SK-N-SH treated with all-trans-retinoic acid at 6 μM for 48 hours (cell line): ENCODE results near the gene ADAM10.

Source experiments
- ATAC-seq: fragments of 200-7000 bp; cut with Tn5 transposase; 3 replicates; pipeline ENCODE4 v1.9.1; 2020; ENCODE audit warnings: mild to moderate bottlenecking, moderate library complexity
- ARNTL ChIP-seq: fragments of 450-650 bp; formaldehyde crosslinking; IDR thresholded peaks from 2 replicates; pipeline ENCODE4 v1.5.0; 2020; ENCODE audit warnings: low read depth, mild to moderate bottlenecking, moderate library complexity, borderline replicate concordance
- BACH2 ChIP-seq: fragments of 250-450 bp; sonication (Bioruptor Pico); IDR thresholded peaks from 2 replicates; pipeline ENCODE4 v1.9.0; 2021; ENCODE audit warnings: mild to moderate bottlenecking, borderline replicate concordance
- CSDC2 ChIP-seq: fragments of 250-450 bp; sonication (Bioruptor Pico); IDR thresholded peaks from 2 replicates; pipeline ENCODE4 v1.5.0; 2020; ENCODE audit warnings: mild to moderate bottlenecking, moderate library complexity
- CSRNP3 ChIP-seq: fragments of 250-450 bp; sonication (Bioruptor Pico); IDR thresholded peaks from 2 replicates; pipeline ENCODE4 v1.5.1; 2021; ENCODE audit warnings: mild to moderate bottlenecking, moderate library complexity
- ESRRG ChIP-seq: fragments of 250-450 bp; sonication (Bioruptor Pico); IDR thresholded peaks from 2 replicates; pipeline ENCODE4 v1.6.1; 2021; ENCODE audit warnings: mild to moderate bottlenecking
- GLIS3 ChIP-seq: fragments of 250-450 bp; sonication (Bioruptor Pico); IDR thresholded peaks from 2 replicates; pipeline ENCODE4 v1.5.0; 2020; ENCODE audit warnings: mild to moderate bottlenecking, moderate library complexity
- ISL1 ChIP-seq: fragments of 250-450 bp; sonication (Bioruptor Pico); IDR thresholded peaks from 2 replicates; pipeline ENCODE4 v2.1.2; 2022; ENCODE audit warnings: mild to moderate bottlenecking, moderate library complexity
- OSR1 ChIP-seq: fragments of 250-450 bp; sonication (Bioruptor Pico); IDR thresholded peaks from 2 replicates; pipeline ENCODE4 v1.8.0; 2022; ENCODE audit warnings: moderate library complexity, mild to moderate bottlenecking, inconsistent platforms
- PPARA ChIP-seq: fragments of 250-450 bp; sonication (Bioruptor Pico); IDR thresholded peaks from 2 replicates; pipeline ENCODE4 v1.5.0; 2020; ENCODE audit warnings: mild to moderate bottlenecking, borderline replicate concordance
- RARB ChIP-seq: fragments of 250-450 bp; sonication (Bioruptor Pico); IDR thresholded peaks from 2 replicates; pipeline ENCODE4 v1.8.0; 2021; ENCODE audit warnings: mild to moderate bottlenecking, moderate library complexity
- SNAI2 ChIP-seq: fragments of 250-450 bp; sonication (Bioruptor Pico); IDR thresholded peaks from 2 replicates; pipeline ENCODE4 v1.5.0; 2020; ENCODE audit warnings: mild to moderate bottlenecking, moderate library complexity
- TOX ChIP-seq: fragments of 250-450 bp; sonication (Bioruptor Pico); IDR thresholded peaks from 2 replicates; pipeline ENCODE4 v1.8.0; 2021; ENCODE audit warnings: mild to moderate bottlenecking, moderate library complexity, borderline replicate concordance
- TSHZ2 ChIP-seq: fragments of 250-450 bp; sonication (Bioruptor Pico); IDR thresholded peaks from 2 replicates; pipeline ENCODE4 v1.5.0; 2020; ENCODE audit warnings: mild to moderate bottlenecking, moderate library complexity
- ZC3H10 ChIP-seq: fragments of 250-450 bp; sonication (Bioruptor Pico); IDR thresholded peaks from 2 replicates; pipeline ENCODE4 v1.5.1; 2021; ENCODE audit warnings: mild to moderate bottlenecking, moderate library complexity
- ZFP3 ChIP-seq: fragments of 250-450 bp; sonication (Bioruptor Pico); IDR thresholded peaks from 2 replicates; pipeline ENCODE4 v1.5.0; 2020; ENCODE audit warnings: mild to moderate bottlenecking, moderate library complexity
- ZFP30 ChIP-seq: fragments of 450-650 bp; formaldehyde crosslinking; IDR thresholded peaks from 2 replicates; pipeline ENCODE4 v1.5.0; 2022; ENCODE audit warnings: mild to moderate bottlenecking, moderate library complexity
- ZNF565 ChIP-seq: fragments of 450-650 bp; formaldehyde crosslinking; conservative IDR thresholded peaks from 2 replicates; pipeline ENCODE4 v1.5.0; 2020; ENCODE audit warnings: low read depth, mild to moderate bottlenecking, moderate library complexity
- ZNF70 ChIP-seq: fragments of 450-650 bp; formaldehyde crosslinking; IDR thresholded peaks from 2 replicates; pipeline ENCODE4 v1.5.0; 2020; ENCODE audit warnings: mild to moderate bottlenecking, moderate library complexity
- ZNF8 ChIP-seq: fragments of 450-650 bp; formaldehyde crosslinking; IDR thresholded peaks from 2 replicates; pipeline ENCODE4 v1.5.0; 2020; ENCODE audit warnings: mild to moderate bottlenecking, moderate library complexity
- TF ChIP-seq, protein P1 (sequence below): fragments of 250-450 bp; sonication (Bioruptor Pico); IDR thresholded peaks from 2 replicates; pipeline ENCODE4 v1.5.1; 2020; ENCODE audit warnings: low read depth, mild to moderate bottlenecking, moderate library complexity
- TF ChIP-seq, protein P2 (sequence below): fragments of 250-450 bp; sonication (Bioruptor Pico); IDR thresholded peaks from 2 replicates; pipeline ENCODE4 v1.8.0; 2020; ENCODE audit warnings: mild to moderate bottlenecking, moderate library complexity, borderline replicate concordance

The ADAM10 gene

GRCh38 chr15:58554758-58555157, 194.7 kb downstream of the ADAM10 start (continued):
- TF ChIP-seq, protein P1, sequence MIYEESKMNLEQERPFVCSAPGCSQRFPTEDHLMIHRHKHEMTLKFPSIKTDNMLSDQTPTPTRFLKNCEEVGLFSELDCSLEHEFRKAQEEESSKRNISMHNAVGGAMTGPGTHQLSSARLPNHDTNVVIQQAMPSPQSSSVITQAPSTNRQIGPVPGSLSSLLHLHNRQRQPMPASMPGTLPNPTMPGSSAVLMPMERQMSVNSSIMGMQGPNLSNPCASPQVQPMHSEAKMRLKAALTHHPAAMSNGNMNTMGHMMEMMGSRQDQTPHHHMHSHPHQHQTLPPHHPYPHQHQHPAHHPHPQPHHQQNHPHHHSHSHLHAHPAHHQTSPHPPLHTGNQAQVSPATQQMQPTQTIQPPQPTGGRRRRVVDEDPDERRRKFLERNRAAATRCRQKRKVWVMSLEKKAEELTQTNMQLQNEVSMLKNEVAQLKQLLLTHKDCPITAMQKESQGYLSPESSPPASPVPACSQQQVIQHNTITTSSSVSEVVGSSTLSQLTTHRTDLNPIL (CRISPR knock-in tag) = no peak
- no peak for TF ChIP-seq ZC3H10 (CRISPR knock-in tag)
- no peak for TF ChIP-seq PPARA (CRISPR knock-in tag)
- TF ChIP-seq TSHZ2 (CRISPR knock-in tag) = no peak
- TF ChIP-seq, all 23 proteins: peak for 0

GRCh38 chr15:58553365-58553918, 196.1 kb downstream of the ADAM10 start:
- TF ChIP-seq ZNF565 (CRISPR knock-in tag) = no peak
- no peak for TF ChIP-seq TOX
- no peak for TF ChIP-seq ZFP3 (CRISPR knock-in tag)
- no peak for ATAC-seq

- TF ChIP-seq RARB (CRISPR knock-in tag) (no peak), CSRNP3 (CRISPR knock-in tag) (no peak), ZNF8 (CRISPR knock-in tag) (no peak), PPARA (CRISPR knock-in tag) (no peak), BACH2 (CRISPR knock-in tag) (no peak), ISL1 (CRISPR knock-in tag) (no peak), SNAI2 (CRISPR knock-in tag) (no peak), CSDC2 (CRISPR knock-in tag) (no peak), GLIS3 (CRISPR knock-in tag) (no peak), TSHZ2 (CRISPR knock-in tag) (no peak), ZFP30 (CRISPR knock-in tag) (no peak), TOX (no peak), ESRRG (no peak), OSR1 (no peak), ARNTL (CRISPR knock-in tag) (no peak), ZNF70 (CRISPR knock-in tag) (no peak)
- TF ChIP-seq, protein P2, sequence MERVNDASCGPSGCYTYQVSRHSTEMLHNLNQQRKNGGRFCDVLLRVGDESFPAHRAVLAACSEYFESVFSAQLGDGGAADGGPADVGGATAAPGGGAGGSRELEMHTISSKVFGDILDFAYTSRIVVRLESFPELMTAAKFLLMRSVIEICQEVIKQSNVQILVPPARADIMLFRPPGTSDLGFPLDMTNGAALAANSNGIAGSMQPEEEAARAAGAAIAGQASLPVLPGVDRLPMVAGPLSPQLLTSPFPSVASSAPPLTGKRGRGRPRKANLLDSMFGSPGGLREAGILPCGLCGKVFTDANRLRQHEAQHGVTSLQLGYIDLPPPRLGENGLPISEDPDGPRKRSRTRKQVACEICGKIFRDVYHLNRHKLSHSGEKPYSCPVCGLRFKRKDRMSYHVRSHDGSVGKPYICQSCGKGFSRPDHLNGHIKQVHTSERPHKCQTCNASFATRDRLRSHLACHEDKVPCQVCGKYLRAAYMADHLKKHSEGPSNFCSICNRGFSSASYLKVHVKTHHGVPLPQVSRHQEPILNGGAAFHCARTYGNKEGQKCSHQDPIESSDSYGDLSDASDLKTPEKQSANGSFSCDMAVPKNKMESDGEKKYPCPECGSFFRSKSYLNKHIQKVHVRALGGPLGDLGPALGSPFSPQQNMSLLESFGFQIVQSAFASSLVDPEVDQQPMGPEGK (CRISPR knock-in tag) = no peak
- TF ChIP-seq, protein P1 (CRISPR knock-in tag) = no peak
- ATAC-seq = no peak
Measured at GRCh38 chr15:58552505-58553364, 196.8 kb downstream of the ADAM10 start.
